Measurements from ENCODE around the gene MORN4.
A peak's percentile ranks its signal among the peaks of the same experiment; 100 is the strongest.
"Not testable (repeated sequence)": the region's sequence is repeated elsewhere in the genome, so short reads cannot be mapped to it uniquely, and the experiment has no call there.

The MORN4 gene

GRCh38 chr10:97596101-97597082, 36.9 kb downstream of the MORN4 start:
- no peak for DNase-seq (ENCODE audit: low read depth)

GRCh38 chr10:97593421-97593820, 39.9 kb downstream of the MORN4 start:
- no peak for DNase-seq (ENCODE audit: low read depth)

GRCh38 chr10:97590748-97591495, 42.4 kb downstream of the MORN4 start:
- DNase-seq (ENCODE audit: low read depth) = no peak

- DNase-seq (ENCODE audit: low read depth) = peak; percentile 8
These were observed 43.1 kb downstream of the MORN4 start for GRCh38 chr10:97590082-97590747.

- DNase-seq (ENCODE audit: low read depth) = no peak
These were observed 43.8 kb downstream of the MORN4 start, which contains the start of gene C10orf62 for GRCh38 chr10:97589479-97589878. TSS of gene C10orf62 (plus strand) at chr10:97589721. CDS start at chr10:97589898, 177 bp downstream.

- DNase-seq (ENCODE audit: low read depth) = no peak
These were observed 46.1 kb downstream of the MORN4 start for GRCh38 chr10:97587183-97587582.

GRCh38 chr10:97585439-97585811, 47.9 kb downstream of the MORN4 start:
- no peak for DNase-seq (ENCODE audit: low read depth)

GRCh38 chr10:97584798-97585438, 48.4 kb downstream of the MORN4 start:
- DNase-seq (ENCODE audit: low read depth) = no peak

- no peak for DNase-seq (ENCODE audit: low read depth)
These were observed 49.1 kb downstream of the MORN4 start, which contains the start of gene HOGA1 for GRCh38 chr10:97584060-97584797. TSS of gene HOGA1 (plus strand) at chr10:97584389. CDS start at chr10:97584704, 315 bp downstream.

GRCh38 chr10:97583476-97583875, 49.8 kb downstream of the MORN4 start:
- DNase-seq (ENCODE audit: low read depth) = no peak

GRCh38 chr10:97582169-97582568, 51.1 kb downstream of the MORN4 start:
- no peak for DNase-seq (ENCODE audit: low read depth)

- DNase-seq (ENCODE audit: low read depth) = no peak
These were observed 52.6 kb downstream of the MORN4 start for GRCh38 chr10:97580421-97581367.

- no peak for DNase-seq (ENCODE audit: low read depth)
These were observed 55.0 kb downstream of the MORN4 start for GRCh38 chr10:97578171-97578844.

- no peak for DNase-seq (ENCODE audit: low read depth)
These were observed 55.6 kb downstream of the MORN4 start for GRCh38 chr10:97577701-97578100.

- not testable (repeated sequence) for DNase-seq (ENCODE audit: low read depth)
These were observed 56.8 kb downstream of the MORN4 start for GRCh38 chr10:97576487-97576886.

- no peak for DNase-seq (ENCODE audit: low read depth)
These were observed 58.1 kb downstream of the MORN4 start for GRCh38 chr10:97575127-97575668.

GRCh38 chr10:97574374-97575126, 58.8 kb downstream of the MORN4 start:
- no peak for DNase-seq (ENCODE audit: low read depth)

- no peak for DNase-seq (ENCODE audit: low read depth)
These were observed 59.6 kb downstream of the MORN4 start for GRCh38 chr10:97573672-97574071.

Data from stimulated activated CD8-positive, alpha-beta memory T cell treated with anti-CD3 and anti-CD28 coated beads, Interleukin-4, amount 100 ng/mL, for 24 hours (primary cell).